HG02870 (cell line): ENCODE data around the gene TRIM22.
"Not testable (repeated sequence)": the region's sequence is repeated elsewhere in the genome, so short reads cannot be mapped to it uniquely, and the experiment has no call there.

Experiments used
- ATAC-seq: cut with Tn5 transposase; IDR thresholded peaks from one replicate; pipeline ENCODE4 v1.9.1; 2021; ENCODE audit warnings: mild to moderate bottlenecking, moderate library complexity; ENCODE audit not compliant: unreplicated experiment

Gene TRIM22

DNA sequence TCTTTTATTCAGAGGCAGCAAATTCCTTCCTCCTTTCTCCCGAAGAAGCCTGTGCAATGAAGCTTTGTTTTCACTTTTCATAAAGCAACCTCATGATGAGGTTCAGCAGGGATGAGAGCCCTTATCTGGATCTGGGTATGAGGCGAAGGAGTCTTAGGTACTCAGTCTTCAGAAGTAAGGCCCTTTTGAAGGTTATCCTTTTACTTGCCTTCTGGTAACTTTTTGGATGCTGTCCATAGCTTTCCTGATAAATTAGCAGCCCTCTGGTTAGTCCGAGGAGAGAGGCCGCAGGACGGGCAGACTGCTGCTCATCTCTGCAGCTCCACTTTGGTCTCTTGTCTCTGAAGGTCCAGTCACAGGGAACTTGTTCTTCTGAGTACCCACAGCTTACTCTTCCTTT lies 1.1 kb downstream of the TRIM22 start:
- no peak for ATAC-seq

- ATAC-seq = not testable (repeated sequence)
These were observed 1.8 kb downstream of the TRIM22 start for GRCh38 chr11:5691238-5691963.

GRCh38 chr11:5691964-5692361 lies 2.4 kb downstream of the TRIM22 start:
- ATAC-seq = no peak

GRCh38 chr11:5694642-5695041 lies 5.1 kb downstream of the TRIM22 start:
- ATAC-seq = no peak

GRCh38 chr11:5695580-5695979 lies 6.0 kb downstream of the TRIM22 start:
- ATAC-seq = no peak

DNA sequence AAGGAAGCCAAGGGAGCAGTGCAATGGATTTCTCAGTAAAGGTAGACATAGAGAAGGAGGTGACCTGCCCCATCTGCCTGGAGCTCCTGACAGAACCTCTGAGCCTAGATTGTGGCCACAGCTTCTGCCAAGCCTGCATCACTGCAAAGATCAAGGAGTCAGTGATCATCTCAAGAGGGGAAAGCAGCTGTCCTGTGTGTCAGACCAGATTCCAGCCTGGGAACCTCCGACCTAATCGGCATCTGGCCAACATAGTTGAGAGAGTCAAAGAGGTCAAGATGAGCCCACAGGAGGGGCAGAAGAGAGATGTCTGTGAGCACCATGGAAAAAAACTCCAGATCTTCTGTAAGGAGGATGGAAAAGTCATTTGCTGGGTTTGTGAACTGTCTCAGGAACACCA lies 6.6 kb downstream of the TRIM22 start:
- ATAC-seq = no peak

GRCh38 chr11:5698281-5698680 lies 8.7 kb downstream of the TRIM22 start:
- no peak for ATAC-seq

- ATAC-seq = no peak
These were observed 10.9 kb downstream of the TRIM22 start for GRCh38 chr11:5700421-5701054.

- ATAC-seq = no peak
These were observed 11.5 kb downstream of the TRIM22 start for GRCh38 chr11:5701055-5701577.

GRCh38 chr11:5703741-5704536 lies 14.3 kb downstream of the TRIM22 start:
- ATAC-seq = peak; percentile 52

DNA sequence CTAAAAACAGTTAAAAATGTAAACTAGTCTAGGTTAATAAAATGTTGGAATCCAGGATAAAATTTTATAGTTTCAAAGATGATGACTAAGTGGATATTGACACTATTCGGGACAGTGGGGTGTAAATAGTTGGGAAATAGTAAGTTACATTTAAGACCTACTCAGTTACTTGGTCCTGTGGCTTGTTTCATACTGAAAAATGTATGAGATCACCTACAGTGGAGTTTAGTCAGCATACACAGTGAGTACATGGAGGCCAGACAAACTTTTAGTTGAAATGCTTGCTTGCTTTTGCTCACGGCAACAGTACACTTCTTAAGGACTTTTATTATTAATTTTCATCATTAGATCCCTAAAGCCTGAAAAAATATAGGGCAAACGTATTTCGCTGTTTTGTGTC lies 16.1 kb downstream of the TRIM22 start:
- no peak for ATAC-seq

DNA sequence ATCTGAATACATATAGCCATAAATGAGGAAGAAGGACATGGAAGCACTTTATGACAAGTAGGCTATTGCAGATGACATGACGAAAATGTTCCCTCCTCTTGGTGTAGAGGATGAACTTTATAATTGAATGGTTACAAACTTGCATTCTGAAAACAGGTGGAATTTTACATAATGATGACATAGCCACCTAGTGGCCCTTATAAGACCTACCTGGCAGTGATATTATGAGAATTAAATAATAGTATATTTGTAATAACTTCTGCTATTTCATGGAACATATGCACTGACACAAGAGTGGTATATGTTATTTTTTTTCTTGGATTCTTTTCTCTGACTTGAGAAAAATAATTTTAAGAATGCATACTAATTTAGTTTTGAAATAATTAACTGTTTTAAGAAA lies 22.9 kb downstream of the TRIM22 start:
- peak; percentile 44 for ATAC-seq

GRCh38 chr11:5713695-5714094 lies 24.1 kb downstream of the TRIM22 start:
- ATAC-seq = no peak

GRCh38 chr11:5716518-5716917 lies 26.9 kb downstream of the TRIM22 start:
- ATAC-seq = not testable (repeated sequence)

DNA sequence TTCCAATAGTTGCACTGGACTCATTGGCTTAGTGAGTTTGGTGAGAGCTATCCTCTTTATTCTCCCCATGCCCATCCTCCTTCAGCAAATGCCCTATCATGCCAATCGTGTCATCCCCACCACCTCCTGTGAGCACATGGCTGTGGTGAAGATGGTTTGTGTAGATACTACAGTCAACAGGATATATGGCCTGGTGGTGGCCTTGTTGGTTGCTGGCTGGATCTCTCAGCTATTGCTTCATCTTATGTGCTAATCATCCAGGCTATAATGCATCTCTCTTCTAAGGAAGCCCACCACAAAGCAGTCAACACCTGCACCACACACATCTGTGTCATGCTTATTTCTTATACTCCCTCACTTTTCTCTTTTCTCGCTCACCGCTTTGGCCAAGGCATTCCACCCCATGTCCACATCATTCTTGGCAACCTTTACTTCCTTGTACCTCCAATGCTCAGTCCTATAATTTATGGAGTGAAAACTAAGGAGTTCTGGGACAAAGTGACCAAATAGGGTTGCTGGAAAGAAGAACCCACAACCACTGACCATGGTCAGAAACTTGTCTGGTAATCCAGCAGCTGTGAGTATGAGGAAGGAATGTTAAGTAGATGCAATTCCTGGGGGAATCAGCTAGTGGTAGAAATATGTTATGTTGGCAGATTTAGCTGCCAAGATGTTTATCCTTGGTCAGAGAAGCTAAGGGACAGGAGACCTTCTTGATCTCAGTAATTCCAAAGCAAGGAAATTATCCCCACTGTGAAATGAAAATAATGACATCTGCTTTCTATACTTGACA lies 30.3 kb downstream of the TRIM22 start:
- no peak for ATAC-seq

- no peak for ATAC-seq
These were observed 33.0 kb downstream of the TRIM22 start for GRCh38 chr11:5722622-5723021.

DNA sequence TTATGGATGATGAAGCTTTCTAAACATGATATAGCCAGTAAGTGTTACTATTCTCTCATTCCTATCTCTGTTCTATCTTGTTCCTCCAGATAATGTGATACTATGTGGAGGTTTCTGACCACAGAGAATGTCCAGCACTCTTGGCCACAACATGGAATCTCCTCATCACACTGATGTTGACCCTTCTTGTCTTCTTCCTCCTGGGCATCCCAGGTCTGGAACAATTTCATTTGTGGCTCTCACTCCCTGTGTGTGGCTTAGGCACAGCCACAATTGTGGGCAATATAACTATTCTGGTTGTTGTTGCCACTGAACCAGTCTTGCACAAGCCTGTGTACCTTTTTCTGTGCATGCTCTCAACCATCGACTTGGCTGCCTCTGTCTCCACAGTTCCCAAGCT lies 36.8 kb downstream of the TRIM22 start:
- no peak for ATAC-seq

- no peak for ATAC-seq
These were observed 38.1 kb downstream of the TRIM22 start for GRCh38 chr11:5727691-5728090.

- no peak for ATAC-seq
These were observed 46.8 kb downstream of the TRIM22 start, which contains the start of gene OR56B1 for GRCh38 chr11:5736396-5736795. Gene OR56B1 (plus strand): TSS chr11:5736448. CDS start chr11:5736517, 69 bp downstream.

DNA sequence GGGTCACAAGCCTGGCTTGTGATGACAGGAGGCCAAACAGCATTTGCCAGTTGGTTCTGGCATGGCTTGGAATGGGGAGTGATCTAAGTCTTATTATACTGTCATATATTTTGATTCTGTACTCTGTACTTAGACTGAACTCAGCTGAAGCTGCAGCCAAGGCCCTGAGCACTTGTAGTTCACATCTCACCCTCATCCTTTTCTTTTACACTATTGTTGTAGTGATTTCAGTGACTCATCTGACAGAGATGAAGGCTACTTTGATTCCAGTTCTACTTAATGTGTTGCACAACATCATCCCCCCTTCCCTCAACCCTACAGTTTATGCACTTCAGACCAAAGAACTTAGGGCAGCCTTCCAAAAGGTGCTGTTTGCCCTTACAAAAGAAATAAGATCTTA lies 47.5 kb downstream of the TRIM22 start:
- no peak for ATAC-seq
